ENCODE results near the gene SLC35B4. TPM values are rescaled to one million over a fixed set of nuclear protein-coding genes. Genes with fewer than 3 reads are reported as not detected.
"Not testable (repeated sequence)": the region's sequence is repeated elsewhere in the genome, so short reads cannot be mapped to it uniquely, and the experiment has no call there.

Gene SLC35B4
- polyA plus RNA-seq, 6 donors from 2014 or later: 10.9 to 21.2 (median 14.9) TPM

- H3K36me3 Mint-ChIP-seq: peaks cover 15 to 18% of the 10 kb centered on the region in 2 donors
- no peak for ATAC-seq (ENCODE audit: low read depth in 2 of 2)
Measured at GRCh38 chr7:134300988-134301387, 15.7 kb downstream of the SLC35B4 start.

DNA sequence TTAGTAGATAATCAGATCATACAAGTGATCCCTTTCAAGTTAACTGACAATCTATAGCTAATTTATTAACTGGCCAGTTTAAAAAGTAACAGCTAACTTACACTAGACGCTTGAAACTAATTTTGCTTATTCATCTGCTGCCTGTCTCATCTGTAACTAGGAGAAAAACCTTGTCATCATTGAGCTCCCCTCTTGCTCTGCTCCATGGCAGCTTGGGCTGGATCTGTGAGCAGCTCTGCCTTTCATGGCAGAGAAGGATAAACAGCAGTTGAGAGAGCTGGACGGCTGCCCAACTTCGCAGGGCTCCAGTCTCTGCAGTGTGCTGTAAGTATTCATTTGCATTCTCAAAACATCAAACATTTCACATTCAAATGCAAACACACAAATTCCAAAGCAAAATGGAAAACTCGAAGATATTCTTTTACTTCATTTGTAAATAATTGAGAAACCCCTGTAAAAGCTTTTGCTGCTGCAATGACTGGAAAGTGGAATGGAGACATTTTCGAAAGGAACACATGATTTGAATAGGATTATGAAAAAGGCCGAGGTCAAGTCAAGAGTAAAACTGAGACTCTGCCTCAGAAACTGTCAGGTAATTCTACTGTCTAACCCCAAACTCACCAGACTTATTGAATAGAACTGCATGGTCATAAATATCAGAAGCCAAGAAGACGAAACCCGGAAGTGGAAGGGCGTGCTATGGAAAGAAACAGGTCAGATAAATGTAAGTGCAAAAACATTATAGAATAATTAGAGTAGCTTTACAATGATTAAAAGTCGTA is 17.6 kb downstream of the SLC35B4 start:
- Mint-ChIP-seq H3K27ac (peak overlapping the region in 1 of 6 donors; percentile 1), H3K4me3 (no peak overlapping the region), H3K36me3 (peaks cover 20 to 24% of the 10 kb centered on the region in 2 donors), H3K4me1 (peaks cover 0 to 4% (median 3%) of the 10 kb centered on the region in 3 donors), H3K27me3 (no peaks in the 10 kb centered on the region), H3K9me3 (no peaks in the 10 kb centered on the region)
- ATAC-seq (ENCODE audit: low read depth in 2 of 2) (no peak), DNase-seq (no peak)

More at GRCh38 chr7:134300988-134301387, 15.7 kb downstream of the SLC35B4 start:
- Mint-ChIP-seq H3K9me3 (no peaks in the 10 kb centered on the region), H3K27me3 (no peaks in the 10 kb centered on the region), H3K27ac (no peak overlapping the region), H3K4me3 (no peak overlapping the region), H3K4me1 (no peaks in the 10 kb centered on the region)
- no peak for DNase-seq

DNA sequence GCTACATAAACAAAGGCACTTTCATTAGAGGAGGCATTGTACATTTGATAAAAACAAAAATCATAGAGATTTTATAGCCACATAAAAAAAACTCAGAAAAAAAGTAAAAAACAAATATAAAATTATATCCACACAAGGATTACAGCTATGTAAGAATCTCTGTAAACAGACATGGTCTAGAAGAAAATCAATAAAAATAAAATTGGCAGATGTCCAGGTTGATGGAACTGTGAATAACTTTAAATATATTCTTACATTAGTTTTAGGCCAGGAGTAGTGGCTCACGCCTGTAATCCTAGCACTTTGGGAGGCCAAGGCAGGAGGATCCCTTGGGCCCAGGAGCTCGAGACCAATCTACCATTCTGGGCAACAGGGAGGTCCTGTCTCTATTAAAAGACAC is 19.2 kb downstream of the SLC35B4 start:
- peaks cover 10 to 20% (median 17%) of the 10 kb centered on the region in 3 donors for H3K4me1 Mint-ChIP-seq
- H3K36me3 Mint-ChIP-seq: peaks cover 20 to 26% of the 10 kb centered on the region in 2 donors
- ATAC-seq (ENCODE audit: low read depth in 2 of 2): no peak
- H3K27ac Mint-ChIP-seq: no peak overlapping the region
- no peaks in the 10 kb centered on the region for H3K9me3 Mint-ChIP-seq
- H3K27me3 Mint-ChIP-seq: no peaks in the 10 kb centered on the region
- H3K4me3 Mint-ChIP-seq: no peak overlapping the region
- DNase-seq: no peak

- peak overlapping the region in 1 of 6 donors; percentile 27 for H3K27ac Mint-ChIP-seq
- not testable (repeated sequence) for ATAC-seq (ENCODE audit: low read depth in 2 of 2); DNase-seq; H3K9me3 Mint-ChIP-seq; H3K27me3 Mint-ChIP-seq
- H3K4me3 Mint-ChIP-seq: peak overlapping the region in 1 of 8 donors; percentile 16
- peaks cover 20 to 22% of the 10 kb centered on the region in 2 donors for H3K36me3 Mint-ChIP-seq
- peaks cover 10 to 23% (median 18%) of the 10 kb centered on the region in 3 donors for H3K4me1 Mint-ChIP-seq
Measured at GRCh38 chr7:134295982-134296381, 20.7 kb downstream of the SLC35B4 start.

DNA sequence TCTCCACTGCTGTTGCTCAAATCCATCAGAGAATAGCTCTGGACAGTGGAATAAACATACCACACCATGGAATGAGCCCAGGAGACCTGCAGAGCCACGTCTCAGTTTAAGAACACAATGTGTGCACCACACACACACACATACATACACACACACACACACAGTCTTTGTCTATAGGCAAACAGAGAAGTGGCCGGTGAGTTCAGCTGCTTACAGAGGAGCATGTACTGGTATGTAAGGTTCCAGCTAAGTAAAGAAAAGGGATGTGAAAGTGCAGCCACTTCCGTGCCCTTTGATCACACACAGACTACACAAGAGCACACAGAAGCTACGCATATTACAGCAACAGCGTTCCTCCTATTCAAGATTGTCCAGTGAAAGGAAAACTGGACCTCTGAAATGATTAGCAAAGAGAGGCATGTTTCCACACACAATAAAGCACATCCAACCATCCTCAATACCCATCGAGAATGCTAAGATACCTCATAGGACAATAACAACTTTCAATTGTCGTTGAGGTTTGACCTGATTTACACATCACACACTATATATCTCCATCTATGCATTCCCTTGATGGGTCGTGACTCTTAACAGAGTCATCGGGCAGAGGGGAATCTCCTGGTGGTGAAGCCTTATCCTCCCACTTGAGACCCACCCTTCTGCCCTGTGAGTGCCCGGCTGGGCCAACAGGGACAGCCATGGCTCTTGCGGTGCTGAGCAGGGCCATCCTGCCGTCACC is 23.6 kb downstream of the SLC35B4 start:
- H3K9me3 Mint-ChIP-seq: no peaks in the 10 kb centered on the region
- peak; percentile 97 to 99 for ATAC-seq (ENCODE audit: low read depth in 2 of 2)
- peak overlapping the region in 5 of 6 donors; percentile 34 to 90 (median 74) for H3K27ac Mint-ChIP-seq
- peaks cover 13 to 20% of the 10 kb centered on the region in 2 donors for H3K36me3 Mint-ChIP-seq
- peak; percentile 57 for DNase-seq
- H3K4me1 Mint-ChIP-seq: peaks cover 10 to 23% (median 18%) of the 10 kb centered on the region in 3 donors
- peak overlapping the region in 5 of 8 donors; percentile 1 to 66 (median 25) for H3K4me3 Mint-ChIP-seq
- H3K27me3 Mint-ChIP-seq: no peaks in the 10 kb centered on the region

DNA sequence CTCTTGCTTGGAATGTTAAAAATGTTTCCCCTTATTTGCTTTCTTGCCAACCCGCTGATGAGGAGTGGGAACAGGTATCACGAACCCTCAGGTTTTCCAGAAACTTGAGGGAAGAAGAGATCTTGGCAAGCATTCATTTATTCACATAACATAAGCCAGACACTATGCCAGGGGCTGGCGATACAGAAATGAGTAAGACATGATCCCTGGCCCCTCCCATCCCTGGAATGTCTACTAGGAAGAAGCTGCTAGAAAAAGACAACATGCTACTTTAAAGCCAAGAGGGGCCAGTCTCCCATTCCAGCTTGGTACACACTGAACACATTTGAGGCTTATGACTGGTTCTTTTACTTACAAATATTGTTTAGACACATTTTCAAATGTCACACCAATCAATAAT is 26.4 kb downstream of the SLC35B4 start:
- Mint-ChIP-seq H3K36me3 (peaks cover 8 to 12% of the 10 kb centered on the region in 2 donors), H3K4me1 (peaks cover 14 to 27% (median 18%) of the 10 kb centered on the region in 3 donors), H3K9me3 (no peaks in the 10 kb centered on the region), H3K27ac (no peak overlapping the region), H3K27me3 (no peaks in the 10 kb centered on the region), H3K4me3 (no peak overlapping the region)
- no peak for ATAC-seq (ENCODE audit: low read depth in 2 of 2)
- no peak for DNase-seq

GRCh38 chr7:134289841-134290240 is 26.9 kb downstream of the SLC35B4 start:
- H3K4me1 Mint-ChIP-seq: peaks cover 14 to 27% (median 18%) of the 10 kb centered on the region in 3 donors
- no peak overlapping the region for H3K27ac Mint-ChIP-seq
- DNase-seq (no peak), ATAC-seq (ENCODE audit: low read depth in 2 of 2) (no peak)
- no peaks in the 10 kb centered on the region for H3K9me3 Mint-ChIP-seq
- H3K36me3 Mint-ChIP-seq: peaks cover 3 to 10% of the 10 kb centered on the region in 2 donors
- no peaks in the 10 kb centered on the region for H3K27me3 Mint-ChIP-seq
- no peak overlapping the region for H3K4me3 Mint-ChIP-seq

DNA sequence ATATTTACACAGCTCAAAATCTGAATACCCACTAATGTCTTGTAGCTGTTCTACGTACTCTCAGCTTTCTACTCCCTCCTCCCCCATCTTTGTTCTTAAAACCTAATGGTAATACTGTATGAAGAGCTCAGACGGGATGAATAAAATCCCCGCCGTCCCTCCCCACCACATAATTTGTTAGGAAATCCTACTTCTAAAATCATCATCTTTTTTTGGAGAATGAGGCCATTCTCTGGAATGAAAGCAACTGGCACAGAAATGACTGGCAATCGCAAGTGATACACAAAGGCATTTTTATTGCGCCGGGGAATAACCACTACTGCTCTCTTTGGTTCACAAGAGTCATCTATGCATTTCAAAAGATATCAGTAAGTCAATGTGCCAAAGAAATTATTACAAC is 27.3 kb downstream of the SLC35B4 start:
- H3K4me1 Mint-ChIP-seq: peaks cover 14 to 26% (median 18%) of the 10 kb centered on the region in 3 donors
- ATAC-seq (ENCODE audit: low read depth in 2 of 2) (no peak), DNase-seq (no peak)
- H3K4me3 Mint-ChIP-seq: no peak overlapping the region
- H3K9me3 Mint-ChIP-seq: no peaks in the 10 kb centered on the region
- H3K27me3 Mint-ChIP-seq: no peaks in the 10 kb centered on the region
- peak overlapping the region in 3 of 6 donors; percentile 11 to 76 (median 33) for H3K27ac Mint-ChIP-seq
- peaks cover 0 to 5% of the 10 kb centered on the region in 2 donors for H3K36me3 Mint-ChIP-seq

GRCh38 chr7:134287916-134288659 is 28.6 kb downstream of the SLC35B4 start:
- ATAC-seq (ENCODE audit: low read depth in 2 of 2) (no peak), DNase-seq (no peak)
- Mint-ChIP-seq H3K27me3 (peaks cover 7 to 9% (median 8%) of the 10 kb centered on the region in 3 donors), H3K4me1 (peaks cover 7 to 13% (median 9%) of the 10 kb centered on the region in 3 donors), H3K36me3 (no peaks in the 10 kb centered on the region), H3K9me3 (no peaks in the 10 kb centered on the region), H3K27ac (peak overlapping the region in 2 of 6 donors; percentile 61 to 77), H3K4me3 (no peak overlapping the region)

GRCh38 chr7:134284952-134285351 is 31.8 kb downstream of the SLC35B4 start:
- no peak for ATAC-seq (ENCODE audit: low read depth in 2 of 2)
- Mint-ChIP-seq H3K27ac (no peak overlapping the region), H3K9me3 (no peaks in the 10 kb centered on the region), H3K4me3 (no peak overlapping the region), H3K4me1 (peaks cover 0 to 4% (median 3%) of the 10 kb centered on the region in 3 donors), H3K36me3 (no peaks in the 10 kb centered on the region), H3K27me3 (peaks cover 12 to 34% (median 29%) of the 10 kb centered on the region in 3 donors)
- no peak for DNase-seq

DNA sequence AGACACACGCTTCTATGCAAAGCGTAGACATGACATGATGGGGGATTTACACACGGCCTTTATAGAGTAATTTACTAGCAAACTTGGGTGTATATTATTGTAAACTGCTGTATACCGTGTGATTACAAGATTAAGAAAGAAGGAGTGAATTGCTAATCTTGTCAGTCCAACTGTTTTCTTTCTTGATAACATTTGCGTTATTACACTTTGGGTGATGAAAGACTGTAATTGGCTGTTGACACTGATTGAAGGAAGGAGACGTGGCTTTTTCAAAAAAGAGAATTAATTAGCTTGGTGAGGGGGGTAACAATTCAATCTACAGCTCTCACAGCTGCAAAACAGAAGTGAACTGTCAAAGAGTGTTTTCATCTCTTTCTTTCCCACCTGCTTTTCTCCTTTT is 32.7 kb downstream of the SLC35B4 start:
- Mint-ChIP-seq H3K27ac (no peak overlapping the region), H3K4me1 (peaks cover 0 to 4% (median 3%) of the 10 kb centered on the region in 3 donors), H3K27me3 (peaks cover 19 to 43% (median 38%) of the 10 kb centered on the region in 3 donors), H3K4me3 (peak overlapping the region in 1 of 8 donors; percentile 52), H3K36me3 (no peaks in the 10 kb centered on the region), H3K9me3 (no peaks in the 10 kb centered on the region)
- ATAC-seq (ENCODE audit: low read depth in 2 of 2) (no peak), DNase-seq (no peak)

- DNase-seq (no peak), ATAC-seq (ENCODE audit: low read depth in 2 of 2) (no peak)
- Mint-ChIP-seq H3K27me3 (peaks cover 42 to 67% (median 59%) of the 10 kb centered on the region in 3 donors), H3K9me3 (no peaks in the 10 kb centered on the region), H3K36me3 (no peaks in the 10 kb centered on the region), H3K4me1 (no peaks in the 10 kb centered on the region), H3K27ac (no peak overlapping the region), H3K4me3 (no peak overlapping the region)
Measured at GRCh38 chr7:134280508-134280907, 36.2 kb downstream of the SLC35B4 start.

DNA sequence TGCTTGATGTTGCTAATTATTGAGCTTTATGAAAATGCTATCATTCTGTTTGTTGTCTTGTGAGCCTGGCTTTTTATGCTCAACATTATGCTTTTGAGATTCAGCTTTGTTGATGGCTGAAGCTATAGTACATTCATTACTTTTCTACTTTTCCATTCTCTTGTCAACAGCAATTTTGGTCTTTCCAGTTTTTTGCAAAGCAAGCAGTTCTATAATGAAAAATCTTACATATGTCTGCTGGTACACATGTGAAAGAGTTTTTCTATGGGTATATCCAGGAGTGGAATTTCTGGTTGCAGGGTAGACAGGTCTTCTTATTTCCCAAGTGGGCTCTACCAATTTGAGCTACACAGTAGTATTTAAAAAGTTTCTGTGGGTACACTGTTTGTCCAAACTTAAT is 36.8 kb downstream of the SLC35B4 start:
- Mint-ChIP-seq H3K9me3 (peaks cover 0 to 3% (median 0%) of the 10 kb centered on the region in 7 donors), H3K36me3 (no peaks in the 10 kb centered on the region), H3K4me3 (no peak overlapping the region), H3K27ac (no peak overlapping the region), H3K27me3 (peaks cover 42 to 72% (median 65%) of the 10 kb centered on the region in 3 donors), H3K4me1 (no peaks in the 10 kb centered on the region)
- no peak for DNase-seq
- no peak for ATAC-seq (ENCODE audit: low read depth in 2 of 2)

Measured in naive B cell (primary cell).